Heart right ventricle (tissue), 16 donors: ENCODE data around the gene TAS2R4. TPM values are rescaled to one million over a fixed set of nuclear protein-coding genes. Genes with fewer than 3 reads are reported as not detected.
"Not testable (repeated sequence)": the region's sequence is repeated elsewhere in the genome, so short reads cannot be mapped to it uniquely, and the experiment has no call there.

Experiments used
- ATAC-seq, 8 donors: fragments of 200-7000 bp; cut with Tn5 transposase; one replicate each; pipeline ENCODE4 v1.9.1; 2020; ENCODE audit warnings: mild to moderate bottlenecking in 8 of 8, moderate library complexity in 8 of 8, moderate number of reproducible peaks in 1 of 8
- DNase-seq, 2 donors: peaks; one replicate each; pipeline ENCODE4 v3.0.0-alpha.2; 2020
- H3K27ac ChIP-seq, 10 donors: fragments of 200-600 bp; sonication (generic) in 2 of 10; one replicate each; pipeline versions ENCODE4 v1.5.0 to v1.8.0; 2020 to 2022; ENCODE audit warnings: mild to moderate bottlenecking in 3 of 10
- H3K27me3 ChIP-seq, 7 donors: fragments of 200-600 bp; one replicate each; pipeline ENCODE4 v1.8.0; 2021 to 2022; ENCODE audit warnings: mild to moderate bottlenecking in 2 of 7
- H3K36me3 ChIP-seq, 9 donors: fragments of 200-600 bp; sonication (generic) in 1 of 9; one replicate each; pipeline versions ENCODE4 v1.5.0 to v1.8.0; 2020 to 2022; ENCODE audit warnings: mild to moderate bottlenecking in 2 of 9
- H3K4me1 ChIP-seq, 9 donors: fragments of 200-600 bp; sonication (generic) in 1 of 9; one replicate each; pipeline versions ENCODE4 v1.5.0 to v1.8.0; 2020 to 2022; ENCODE audit warnings: mild to moderate bottlenecking in 4 of 9
- H3K4me3 ChIP-seq, 10 donors: fragments of 200-600 bp; sonication (generic) in 2 of 10; one replicate each; pipeline versions ENCODE4 v1.5.0 to v1.8.0; 2020 to 2022; ENCODE audit warnings: mild to moderate bottlenecking in 7 of 10, moderate library complexity in 2 of 10
- H3K9me3 ChIP-seq, 11 donors: fragments of 200-600 bp in 10 of 11; sonication (generic) in 2 of 11; one replicate each; pipeline versions ENCODE4 v1.5.0 to v1.8.0; 2013 to 2022; ENCODE audit warnings: mild to moderate bottlenecking in 2 of 11, control low read depth in 1 of 11, moderate library complexity in 1 of 11
- WGBS, 2 donors: extraction: QIAGEN DNeasy Blood & Tissue Kit; methylation state at CpG; one replicate each; pipeline ENCODE4 v1.1.7; 2013; ENCODE audit warnings: inconsistent platforms in 1 of 2; 5-methylcytosine and 5-hydroxymethylcytosine counted together
- intact Hi-C, 10 donors: fragments of 100-400 bp; cut with DNase I; formaldehyde crosslinking; loops; one replicate each; pipeline versions ENCODE4 v1.11.1 to v1.14.2; 2022
- polyA plus RNA-seq, 2 donors: library from polyadenylated mRNA; stranded (reverse); fragments of 200-250 nt; gene quantifications; one replicate each; pipeline ENCODE4 v1.2.3, GENCODE V29; 2013
- total RNA-seq, 10 donors: library from RNA; stranded (reverse); fragmentation: NEBNext Ultra II Directional in 3 of 10; extraction: Animal tissue kit (Norgen Biotek cat#: 25700) in 3 of 10; gene quantifications; one replicate each; pipeline versions ENCODE4 v1.2.1 to v1.2.4, GENCODE V29; 2021 to 2023
- TF ChIP-seq, protein P1 (sequence below), 9 donors: fragments of 200-600 bp; sonication (generic) in 2 of 9; IDR thresholded peaks; one replicate each; pipeline versions ENCODE4 v1.5.0 to v1.8.0; 2021 to 2022; ENCODE audit warnings: antibody characterized with exemption in 9 of 9, mild to moderate bottlenecking in 5 of 9, moderate library complexity in 1 of 9
- donor health status: Arrhythmogenic right ventricular cardiomyopathy.
- donor health status: ischemic (EF 13 %, LVEDD 7.1; RV severe dilation, severe dysfunction).
- donor health status: healthy with polysubstance abuse.
- donor health status: DM: no; HTN: yes; CAD: no.
- donor health status: DM: no; HTN: no; CAD: no.
- donor health status: ischemic (EF 25% LVEDD 6.9; RV normal size, moderate dysfunction).
- donor health status: ischemic (EF 25% LVEDD 5.7; RV mildly dilated, moderate dysfunction).
- donor health status: healthy.
- donor health status: DM: yes; HTN: yes; CAD: no.
- donor health status: Ischemic cardiomyopathy.
- donor health status: ischemic (EF 35%, LVEDD 5.7; RV mildly dilated, moderate dysfunction).
- donor health status: nonischemic (EF 11% LVEDD 7.7; RV severe dilation, severe dysfunction).
- donor health status: DM: yes; HTN: yes; CAD: no.
- donor health status: PGD.
- donor health status: ischemic (EF 29% LVEDD 5.4; RV normal size, mild dysfunction).
- donor health status: nonischemic (EF 23%, LVEDD 6.1; RV moderate dilation, normal function).

The TAS2R4 gene
- total and polyA plus RNA-seq, 12 donors, result 0.03 to 0.59 (median 0.23) TPM; not detected in 1

DNA sequence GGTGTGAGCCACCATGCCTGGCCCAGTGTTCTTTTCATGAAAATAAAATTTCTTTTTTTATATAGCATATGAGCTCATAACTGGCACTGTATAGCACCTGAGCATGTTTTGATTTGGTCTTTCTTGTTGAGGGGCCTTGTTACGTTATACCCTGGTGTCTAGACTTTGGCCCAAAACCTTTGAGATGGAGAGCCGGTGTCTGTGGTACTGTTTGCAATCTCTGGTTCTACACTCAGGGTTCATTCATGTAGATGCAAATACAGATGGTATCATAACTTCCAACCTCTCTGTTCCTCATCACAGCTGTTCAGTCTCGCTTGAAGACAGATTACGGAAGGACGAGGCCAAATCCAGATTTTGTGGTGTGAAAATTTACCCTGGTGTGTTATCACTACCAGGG is 13.4 kb downstream of the TAS2R4 start, which contains the start of gene TAS2R5:
Gene TAS2R5, plus strand, starts transcription at position 301 of the 400 bp plus-strand sequence. CDS start 145 bp downstream, outside the sequence.
- intact Hi-C loops, result no loop called here
- 86 to 96% methylated on average over 5 of the region's 5 CpGs for WGBS, 2 donors
- no peak for DNase-seq
- no peaks in the 10 kb centered on the region for H3K9me3 ChIP-seq
- H3K27me3 ChIP-seq, result no peaks in the 10 kb centered on the region
- H3K36me3 ChIP-seq, result peaks cover 0 to 25% (median 0%) of the 10 kb centered on the region in 9 donors
- H3K27ac ChIP-seq, result no peak within 1 kb of the TSS
- ATAC-seq, result no peak
- peaks cover 0 to 14% (median 0%) of the 10 kb centered on the region in 9 donors for H3K4me1 ChIP-seq
- H3K4me3 ChIP-seq, result no peak within 1 kb of the TSS
- TF ChIP-seq, protein P1, sequence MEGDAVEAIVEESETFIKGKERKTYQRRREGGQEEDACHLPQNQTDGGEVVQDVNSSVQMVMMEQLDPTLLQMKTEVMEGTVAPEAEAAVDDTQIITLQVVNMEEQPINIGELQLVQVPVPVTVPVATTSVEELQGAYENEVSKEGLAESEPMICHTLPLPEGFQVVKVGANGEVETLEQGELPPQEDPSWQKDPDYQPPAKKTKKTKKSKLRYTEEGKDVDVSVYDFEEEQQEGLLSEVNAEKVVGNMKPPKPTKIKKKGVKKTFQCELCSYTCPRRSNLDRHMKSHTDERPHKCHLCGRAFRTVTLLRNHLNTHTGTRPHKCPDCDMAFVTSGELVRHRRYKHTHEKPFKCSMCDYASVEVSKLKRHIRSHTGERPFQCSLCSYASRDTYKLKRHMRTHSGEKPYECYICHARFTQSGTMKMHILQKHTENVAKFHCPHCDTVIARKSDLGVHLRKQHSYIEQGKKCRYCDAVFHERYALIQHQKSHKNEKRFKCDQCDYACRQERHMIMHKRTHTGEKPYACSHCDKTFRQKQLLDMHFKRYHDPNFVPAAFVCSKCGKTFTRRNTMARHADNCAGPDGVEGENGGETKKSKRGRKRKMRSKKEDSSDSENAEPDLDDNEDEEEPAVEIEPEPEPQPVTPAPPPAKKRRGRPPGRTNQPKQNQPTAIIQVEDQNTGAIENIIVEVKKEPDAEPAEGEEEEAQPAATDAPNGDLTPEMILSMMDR (IDR thresholded peaks at IDR 0.05), result no peak

DNA sequence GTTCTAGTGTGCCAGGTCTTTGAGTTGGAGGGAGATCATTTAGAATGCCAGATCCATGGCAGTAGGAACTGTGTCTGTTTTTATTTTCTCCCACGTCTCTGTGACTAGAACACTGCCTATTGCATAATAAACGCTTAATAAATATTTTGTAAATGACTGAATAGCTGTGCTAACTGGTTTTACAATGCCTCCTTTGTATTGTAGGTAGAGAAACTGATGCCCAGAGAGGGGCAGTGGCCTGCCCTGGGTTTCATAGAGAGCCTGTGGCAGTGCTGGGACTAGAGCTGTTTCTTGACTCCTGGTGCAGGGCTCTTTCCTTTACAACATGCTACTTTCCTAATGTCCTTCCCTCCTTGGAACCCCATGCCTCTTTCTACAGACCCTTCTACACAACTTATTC is 16.1 kb downstream of the TAS2R4 start:
- DNase-seq, result no peak
- TF ChIP-seq, protein P1 (IDR thresholded peaks at IDR 0.05), result no peak
- Histone ChIP-seq H3K9me3 (no peaks in the 10 kb centered on the region), H3K4me3 (no peak overlapping the region), H3K36me3 (peaks cover 0 to 25% (median 0%) of the 10 kb centered on the region in 9 donors), H3K27ac (no peak overlapping the region), H3K4me1 (peaks cover 0 to 13% (median 0%) of the 10 kb centered on the region in 9 donors), H3K27me3 (no peaks in the 10 kb centered on the region)
- ATAC-seq, result no peak
- 88 to 94% methylated on average over 2 of the region's 2 CpGs for WGBS, 2 donors
- intact Hi-C loops, result no loop called here

DNA sequence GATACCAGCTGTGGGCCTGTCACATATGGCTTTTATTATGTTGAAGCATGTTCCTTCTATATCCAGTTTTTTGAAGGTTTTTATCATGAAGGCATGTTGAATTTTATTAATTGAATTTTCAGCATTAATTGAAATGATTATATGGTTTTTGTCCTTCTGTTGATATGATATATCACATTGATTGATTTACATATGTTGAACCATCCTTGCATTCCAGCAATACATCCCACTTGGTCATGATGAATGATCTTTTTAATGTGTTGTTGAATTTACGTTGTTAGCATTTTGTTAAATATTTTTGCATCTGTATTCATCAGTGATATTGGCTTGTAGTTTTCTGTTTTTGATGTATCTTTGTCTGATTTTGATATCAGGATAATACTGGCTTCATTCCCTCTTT is 43.6 kb downstream of the TAS2R4 start:
- DNase-seq (no peak), ATAC-seq (no peak)
- Histone ChIP-seq H3K36me3 (no peaks in the 10 kb centered on the region), H3K4me3 (no peak overlapping the region), H3K9me3 (peaks cover 0 to 70% (median 34%) of the 10 kb centered on the region in 11 donors), H3K27me3 (no peaks in the 10 kb centered on the region), H3K27ac (no peak overlapping the region), H3K4me1 (no peaks in the 10 kb centered on the region)
- 89 to 92% methylated on average over 1 of the region's 1 CpG for WGBS, 2 donors
- intact Hi-C loops, result no loop called here
- TF ChIP-seq, protein P1 (IDR thresholded peaks at IDR 0.05), result no peak

DNA sequence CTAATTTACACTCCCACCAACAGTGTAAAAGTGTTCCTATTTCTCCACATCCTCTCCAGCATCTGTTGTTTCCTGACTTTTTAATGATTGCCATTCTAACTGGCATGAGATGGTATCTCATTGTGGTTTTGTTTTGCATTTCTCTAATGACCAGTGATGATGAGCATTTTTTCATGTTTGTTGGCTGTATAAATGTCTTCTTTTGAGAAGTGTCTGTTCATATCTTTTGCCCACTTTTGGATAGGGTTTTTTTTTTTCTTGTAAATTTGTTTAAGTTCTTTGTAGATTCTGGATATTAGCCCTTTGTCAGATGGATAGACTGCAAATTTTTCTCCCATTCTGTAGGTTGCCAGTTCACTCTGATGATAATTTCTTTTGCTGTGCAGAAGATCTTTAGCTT is 46.0 kb downstream of the TAS2R4 start:
- ATAC-seq, H3K36me3 ChIP-seq, DNase-seq, H3K4me1 ChIP-seq, intact Hi-C loops, H3K27ac ChIP-seq, H3K27me3 ChIP-seq, H3K4me3 ChIP-seq: not testable (repeated sequence)
- peaks cover 0 to 70% (median 34%) of the 10 kb centered on the region in 11 donors for H3K9me3 ChIP-seq

Other genes with a start within 250 kb of the TAS2R4 start
- 10 to 100 TPM; 27.1 to 45.1 (median 39.7) TPM for gene AGK, start 225.3 kb upstream of the TAS2R4 start, total RNA-seq
- 10 to 100 TPM; 17.7 to 22.0 TPM for gene AGK, start 225.3 kb upstream of the TAS2R4 start, polyA plus RNA-seq
- 10 to 100 TPM in 4 of 10 donors, 1 to 10 TPM in 6; 6.7 to 11.5 (median 9.3) TPM for gene DENND11, start 74.5 kb upstream of the TAS2R4 start, total RNA-seq
- gene DENND11, start 74.5 kb upstream of the TAS2R4 start, polyA plus RNA-seq, result 1 to 10 TPM; 2.7 to 3.4 TPM
- gene WEE2, start 68.3 kb upstream of the TAS2R4 start, total RNA-seq, result under 1 TPM in 1 of 10 donors, not detected in 9; 0.12 TPM
- not detected for gene WEE2, start 68.3 kb upstream of the TAS2R4 start, polyA plus RNA-seq
- gene SSBP1, start 38.3 kb upstream of the TAS2R4 start, total RNA-seq, result 100 to 1,000 TPM in 9 of 10 donors, 10 to 100 TPM in 1; 97.4 to 122 (median 107) TPM
- gene SSBP1, start 38.3 kb upstream of the TAS2R4 start, polyA plus RNA-seq, result 100 to 1,000 TPM; 175 to 256 TPM
- 1 to 10 TPM in 1 of 10 donors, under 1 TPM in 7, not detected in 2; 0.30 to 1.1 (median 0.46) TPM for gene TAS2R3, start 12.6 kb upstream of the TAS2R4 start, total RNA-seq
- gene TAS2R3, start 12.6 kb upstream of the TAS2R4 start, polyA plus RNA-seq, result not detected
- under 1 TPM in 4 of 10 donors, not detected in 6; 0.23 to 0.35 (median 0.31) TPM for gene TAS2R5, start 13.5 kb downstream of the TAS2R4 start, total RNA-seq
- gene TAS2R5, start 13.5 kb downstream of the TAS2R4 start, polyA plus RNA-seq, result under 1 TPM; 0.22 to 0.59 TPM
- not detected for gene PRSS37, start 64.8 kb downstream of the TAS2R4 start, total RNA-seq
- not detected for gene PRSS37, start 64.8 kb downstream of the TAS2R4 start, polyA plus RNA-seq
- not detected for gene OR9A4, start 139.7 kb downstream of the TAS2R4 start, total RNA-seq
- gene OR9A4, start 139.7 kb downstream of the TAS2R4 start, polyA plus RNA-seq, result not detected
- gene CLEC5A, start 170.3 kb downstream of the TAS2R4 start, total RNA-seq, result 1 to 10 TPM in 1 of 10 donors, under 1 TPM in 9; 0.09 to 2.1 (median 0.37) TPM
- gene CLEC5A, start 170.3 kb downstream of the TAS2R4 start, polyA plus RNA-seq, result under 1 TPM; 0.37 to 0.88 TPM
- gene TAS2R38, start 197.1 kb downstream of the TAS2R4 start, total RNA-seq, result not detected
- gene TAS2R38, start 197.1 kb downstream of the TAS2R4 start, polyA plus RNA-seq, result not detected
- 1 to 10 TPM in 4 of 10 donors, under 1 TPM in 6; 0.21 to 3.1 (median 0.83) TPM for gene MGAM, start 219.2 kb downstream of the TAS2R4 start, total RNA-seq
- gene MGAM, start 219.2 kb downstream of the TAS2R4 start, polyA plus RNA-seq, result under 1 TPM in 1 of 2 donors, not detected in 1; 0.07 TPM